Endothelial cell of umbilical vein (primary cell): ENCODE results near the gene REC8.

Experiments
- EZH2 ChIP-seq: IDR thresholded peaks from 2 replicates; pipeline ENCODE4 v1.6.1; 2012; ENCODE audit warnings: borderline replicate concordance, low read depth, mild to moderate bottlenecking, moderate library complexity, low read length, inconsistent platforms; ENCODE audit not compliant: severe bottlenecking
- POLR2AphosphoS5 ChIP-seq: IDR thresholded peaks from 2 replicates; pipeline ENCODE4 v1.6.1; 2012; ENCODE audit warnings: low read depth, mild to moderate bottlenecking, control low read depth, low read length, moderate library complexity; ENCODE audit not compliant: insufficient read depth
- TF ChIP-seq, protein P1 (sequence below), 2 donors: IDR thresholded peaks; 1 replicate in 1 of 2; 2 replicates in 1 of 2; pipeline ENCODE4 v1.5.1; 2011; ENCODE audit warnings: low read length in 2 of 2, mild to moderate bottlenecking in 2 of 2, moderate library complexity in 2 of 2, control low read depth in 1 of 2, inconsistent platforms in 1 of 2, low read depth in 1 of 2; ENCODE audit not compliant: insufficient read depth in 1 of 2; ENCODE audit errors: extremely low read depth in 1 of 2

GRCh38 chr14:24123424-24124417 lies 48.2 kb upstream of the REC8 start:
- TF ChIP-seq, protein P1, sequence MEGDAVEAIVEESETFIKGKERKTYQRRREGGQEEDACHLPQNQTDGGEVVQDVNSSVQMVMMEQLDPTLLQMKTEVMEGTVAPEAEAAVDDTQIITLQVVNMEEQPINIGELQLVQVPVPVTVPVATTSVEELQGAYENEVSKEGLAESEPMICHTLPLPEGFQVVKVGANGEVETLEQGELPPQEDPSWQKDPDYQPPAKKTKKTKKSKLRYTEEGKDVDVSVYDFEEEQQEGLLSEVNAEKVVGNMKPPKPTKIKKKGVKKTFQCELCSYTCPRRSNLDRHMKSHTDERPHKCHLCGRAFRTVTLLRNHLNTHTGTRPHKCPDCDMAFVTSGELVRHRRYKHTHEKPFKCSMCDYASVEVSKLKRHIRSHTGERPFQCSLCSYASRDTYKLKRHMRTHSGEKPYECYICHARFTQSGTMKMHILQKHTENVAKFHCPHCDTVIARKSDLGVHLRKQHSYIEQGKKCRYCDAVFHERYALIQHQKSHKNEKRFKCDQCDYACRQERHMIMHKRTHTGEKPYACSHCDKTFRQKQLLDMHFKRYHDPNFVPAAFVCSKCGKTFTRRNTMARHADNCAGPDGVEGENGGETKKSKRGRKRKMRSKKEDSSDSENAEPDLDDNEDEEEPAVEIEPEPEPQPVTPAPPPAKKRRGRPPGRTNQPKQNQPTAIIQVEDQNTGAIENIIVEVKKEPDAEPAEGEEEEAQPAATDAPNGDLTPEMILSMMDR (IDR thresholded peaks at IDR 0.05; ENCODE audit: extremely low read depth in 1 of 2, insufficient read depth in 1 of 2, low read depth in 1 of 2, low read length in 2 of 2): no peak
- TF ChIP-seq POLR2AphosphoS5: no peak
- TF ChIP-seq EZH2: no peak
